ENCODE data around the gene ZNF580.

Gene ZNF580

GRCh38 chr19:55671054-55671378 is 30.2 kb downstream of the ZNF580 start:
- TF ChIP-seq CTCF (conservative IDR thresholded peaks at IDR 0.05; ENCODE audit: low read length) (no peak), EZH2phosphoT487 (IDR thresholded peaks at IDR 0.05; ENCODE audit: borderline replicate concordance) (no peak)
- peaks cover 92% of the 10 kb centered on the region for H4K20me1 ChIP-seq (ENCODE audit: insufficient read depth, low read length, poor library complexity, severe bottlenecking)
- H3K9me2 ChIP-seq (replicated peaks; ENCODE audit: low read depth, low read length), result no peaks in the 10 kb centered on the region
- H3K9ac ChIP-seq (ENCODE audit: low read depth, low read length, poor library complexity, severe bottlenecking), result no peak overlapping the region
- H3K4me1 ChIP-seq (ENCODE audit: insufficient read depth, low read length, poor library complexity, severe bottlenecking), result no peaks in the 10 kb centered on the region
- H3K9me3 ChIP-seq (ENCODE audit: insufficient read depth, low read depth, low read length), result no peaks in the 10 kb centered on the region
- peaks cover 5% of the 10 kb centered on the region; the same call in 1 of the 2 replicates for H3F3A ChIP-seq (ENCODE audit: low read depth)
- H2AFZ ChIP-seq (ENCODE audit: low read length), result no peak overlapping the region
- peaks cover 89% of the 10 kb centered on the region for H3K79me2 ChIP-seq (ENCODE audit: insufficient read depth, low read length)
- H3K27me3 ChIP-seq (ENCODE audit: insufficient read depth, low read length, poor library complexity, severe bottlenecking), result no peaks in the 10 kb centered on the region
- no peak overlapping the region for H3K4me2 ChIP-seq (ENCODE audit: low read depth, low read length, poor library complexity, severe bottlenecking)
- H3K36me3 ChIP-seq (ENCODE audit: insufficient read depth, low read length), result peaks cover 87% of the 10 kb centered on the region
- no peak overlapping the region for H3K4me3 ChIP-seq (ENCODE audit: low read length, poor library complexity, severe bottlenecking)

- Histone ChIP-seq H3K4me3 (ENCODE audit: low read length, poor library complexity, severe bottlenecking) (no peak overlapping the region), H3K4me2 (ENCODE audit: low read depth, low read length, poor library complexity, severe bottlenecking) (no peak overlapping the region), H3K27me3 (ENCODE audit: insufficient read depth, low read length, poor library complexity, severe bottlenecking) (no peaks in the 10 kb centered on the region), H3K9me3 (ENCODE audit: insufficient read depth, low read depth, low read length) (no peaks in the 10 kb centered on the region), H4K20me1 (ENCODE audit: insufficient read depth, low read length, poor library complexity, severe bottlenecking) (peaks cover 86% of the 10 kb centered on the region), H2AFZ (ENCODE audit: low read length) (no peak overlapping the region), H3F3A (ENCODE audit: low read depth) (peaks cover 5% of the 10 kb centered on the region; the same call in 1 of the 2 replicates), H3K9me2 (replicated peaks; ENCODE audit: low read depth, low read length) (no peaks in the 10 kb centered on the region), H3K36me3 (ENCODE audit: insufficient read depth, low read length) (peaks cover 86% of the 10 kb centered on the region), H3K4me1 (ENCODE audit: insufficient read depth, low read length, poor library complexity, severe bottlenecking) (peaks cover 4% of the 10 kb centered on the region), H3K9ac (ENCODE audit: low read depth, low read length, poor library complexity, severe bottlenecking) (no peak overlapping the region), H3K79me2 (ENCODE audit: insufficient read depth, low read length) (peaks cover 89% of the 10 kb centered on the region)
- TF ChIP-seq CTCF (conservative IDR thresholded peaks at IDR 0.05; ENCODE audit: low read length) (no peak), EZH2phosphoT487 (IDR thresholded peaks at IDR 0.05; ENCODE audit: borderline replicate concordance) (no peak)
Observed at GRCh38 chr19:55672418-55672817, 31.6 kb downstream of the ZNF580 start.

GRCh38 chr19:55673465-55673864 is 32.7 kb downstream of the ZNF580 start:
- Histone ChIP-seq H3K9me2 (replicated peaks; ENCODE audit: low read depth, low read length) (no peaks in the 10 kb centered on the region), H3K36me3 (ENCODE audit: insufficient read depth, low read length) (peaks cover 86% of the 10 kb centered on the region), H3K4me1 (ENCODE audit: insufficient read depth, low read length, poor library complexity, severe bottlenecking) (peaks cover 4% of the 10 kb centered on the region), H4K20me1 (ENCODE audit: insufficient read depth, low read length, poor library complexity, severe bottlenecking) (peaks cover 83% of the 10 kb centered on the region), H3K9me3 (ENCODE audit: insufficient read depth, low read depth, low read length) (no peaks in the 10 kb centered on the region), H3F3A (ENCODE audit: low read depth) (peaks cover 5% of the 10 kb centered on the region; the same call in 1 of the 2 replicates), H3K4me3 (ENCODE audit: low read length, poor library complexity, severe bottlenecking) (no peak overlapping the region), H3K79me2 (ENCODE audit: insufficient read depth, low read length) (peaks cover 89% of the 10 kb centered on the region), H3K27me3 (ENCODE audit: insufficient read depth, low read length, poor library complexity, severe bottlenecking) (no peaks in the 10 kb centered on the region), H3K9ac (ENCODE audit: low read depth, low read length, poor library complexity, severe bottlenecking) (no peak overlapping the region), H3K4me2 (ENCODE audit: low read depth, low read length, poor library complexity, severe bottlenecking) (no peak overlapping the region), H2AFZ (ENCODE audit: low read length) (no peak overlapping the region)
- TF ChIP-seq CTCF (conservative IDR thresholded peaks at IDR 0.05; ENCODE audit: low read length) (no peak), EZH2phosphoT487 (IDR thresholded peaks at IDR 0.05; ENCODE audit: borderline replicate concordance) (no peak)

Measured in Loucy (cell line).